RWPE1 (cell line): ENCODE measurements around the gene NRAP.
"Not testable (repeated sequence)": the region's sequence is repeated elsewhere in the genome, so short reads cannot be mapped to it uniquely, and the experiment has no call there.

Experiments used
- CTCF ChIA-PET: fragments of 350-600 bp; sonication (Branson Sonifier 250); formaldehyde crosslinking; extraction: SDS; loops from one replicate; lab custom pipeline; 2021; lab: Yijun Ruan, JAX
- POLR2A ChIA-PET: fragments of 400-600 bp; formaldehyde crosslinking; extraction: SDS; loops from one replicate; lab custom pipeline; 2020; ENCODE audit warnings: antibody characterized with exemption; ENCODE audit not compliant: low non-redundant PET; lab: Yijun Ruan, JAX
- DNase-seq: peaks from one replicate; pipeline ENCODE4 v3.0.0; 2012; ENCODE audit warnings: low spot score
- H3K27ac ChIP-seq: fragments of 450-650 bp; 2 replicates; pipeline ENCODE4 v1.5.1; 2017
- CTCF ChIP-seq: fragments of 450-650 bp; conservative IDR thresholded peaks from 2 replicates; pipeline ENCODE4 v1.5.1; 2017; ENCODE audit warnings: low read depth, mild to moderate bottlenecking

NRAP gene

GRCh38 chr10:113657544-113657943 lies 6.3 kb downstream of the NRAP start:
- H3K27ac ChIP-seq = no peak overlapping the region
- ChIA-PET POLR2A (no interaction called here), CTCF (no interaction called here)
- TF ChIP-seq CTCF = no peak
- DNase-seq = no peak

GRCh38 chr10:113656896-113657295 lies 6.9 kb downstream of the NRAP start:
- H3K27ac ChIP-seq = no peak overlapping the region
- CTCF ChIA-PET = no interaction called here
- no peak for DNase-seq
- POLR2A ChIA-PET = no interaction called here
- no peak for TF ChIP-seq CTCF

GRCh38 chr10:113652456-113652855 lies 11.4 kb downstream of the NRAP start:
- POLR2A ChIA-PET, DNase-seq, CTCF ChIA-PET, H3K27ac ChIP-seq: not testable (repeated sequence)

- H3K27ac ChIP-seq = no peak overlapping the region
- ChIA-PET POLR2A (no interaction called here), CTCF (interaction anchor here (0.6 to 1.3 kb wide), 3 partner anchors 16 to 140 kb away, joined by 3 to 4 read pairs (median 3); partner anchors contain the start of gene CASP7)
- no peak for TF ChIP-seq CTCF
- DNase-seq = no peak
These were observed 11.9 kb downstream of the NRAP start for GRCh38 chr10:113651898-113652297.

GRCh38 chr10:113651021-113651420 lies 12.8 kb downstream of the NRAP start:
- DNase-seq = no peak
- TF ChIP-seq CTCF = no peak
- CTCF ChIA-PET = interaction anchor here (0.6 to 1.3 kb wide), 2 partner anchors 17 to 28 kb away, joined by 3 read pairs; partner anchors contain the start of gene CASP7
- H3K27ac ChIP-seq = no peak overlapping the region
- POLR2A ChIA-PET = no interaction called here

DNA sequence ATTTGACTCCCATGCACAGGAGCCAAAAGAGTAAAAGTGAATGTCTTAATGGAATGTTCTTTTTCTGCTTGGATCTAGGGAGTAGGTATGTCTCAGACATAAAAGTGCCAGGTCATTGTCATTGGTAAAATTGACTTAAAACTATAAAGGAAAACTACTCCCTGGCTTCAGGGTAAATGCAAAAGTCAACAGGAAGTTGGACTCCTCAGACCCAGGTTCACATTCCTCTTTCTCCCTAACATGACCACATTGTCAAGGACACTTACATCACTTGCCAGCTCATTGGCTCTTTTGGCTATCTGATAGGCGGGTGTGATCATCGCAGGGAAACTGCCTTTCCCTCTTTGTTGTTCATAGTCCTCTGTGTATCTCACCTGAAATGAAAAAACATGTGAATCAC lies 13.7 kb downstream of the NRAP start:
- ChIA-PET CTCF (no interaction called here), POLR2A (no interaction called here)
- DNase-seq = no peak
- TF ChIP-seq CTCF = no peak
- no peak overlapping the region for H3K27ac ChIP-seq

GRCh38 chr10:113648478-113648877 lies 15.4 kb downstream of the NRAP start:
- ChIA-PET POLR2A (no interaction called here), CTCF (no interaction called here)
- TF ChIP-seq CTCF = no peak
- H3K27ac ChIP-seq = no peak overlapping the region
- no peak for DNase-seq
